Measurements from ENCODE around the gene SMYD3. TPM values are rescaled to one million over a fixed set of nuclear protein-coding genes. Genes with fewer than 3 reads are reported as not detected.

Gene SMYD3
- total and polyA plus RNA-seq, 10 of the 15 experiments (the other 5 are each of a cell fraction or from before 2014, with no cell fraction given) = 18.3 to 54.0 (median 24.8) TPM

DNA sequence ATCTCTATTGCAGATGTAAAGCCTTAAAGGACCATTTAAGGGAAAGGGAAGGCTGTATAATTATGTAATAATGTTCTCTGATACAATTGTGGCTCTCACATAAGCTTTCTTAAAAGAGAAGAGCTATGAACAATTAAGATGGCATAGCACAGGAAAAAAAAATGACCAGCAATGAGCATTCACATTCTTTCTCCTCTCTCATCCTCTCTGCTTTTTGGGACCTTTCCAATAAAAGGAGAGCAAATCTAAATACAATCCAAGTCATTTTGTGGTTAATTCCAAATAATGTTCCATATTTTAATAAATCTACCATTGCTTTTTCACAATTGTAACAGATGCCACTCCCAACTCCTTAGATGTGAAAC, 23.5 kb downstream of the SMYD3 start:
- Histone ChIP-seq H4K20me1 (ENCODE audit: control insufficient read depth, insufficient read depth) (no peaks in the 10 kb centered on the region), H3K9me3 (replicated peaks; ENCODE audit: control insufficient read depth, insufficient read depth, low read length) (no peaks in the 10 kb centered on the region), H3K79me2 (ENCODE audit: control insufficient read depth, insufficient read depth, low read length) (peaks cover 2% of the 10 kb centered on the region), H3K4me3 (no peak overlapping the region), H3K9ac (ENCODE audit: control insufficient read depth, insufficient read depth, low read length) (no peak overlapping the region), H3K27me3 (replicated peaks in 1 of 2; ENCODE audit: control insufficient read depth in 2 of 2, insufficient read depth in 2 of 2, low read length in 1 of 2) (no peaks in the 10 kb centered on the region), H2AFZ (ENCODE audit: control insufficient read depth, low read depth, low read length) (peak overlapping the region; percentile 71; the same call in 1 of the 2 replicates), H3K4me2 (ENCODE audit: control insufficient read depth, insufficient read depth) (peak overlapping the region; percentile 74), H3K27ac (ENCODE audit: control insufficient read depth, insufficient read depth) (no peak overlapping the region), H3K4me1 (ENCODE audit: control insufficient read depth, insufficient read depth, low read length) (peaks cover 13% of the 10 kb centered on the region), H3K36me3 (ENCODE audit: control insufficient read depth in 2 of 2, insufficient read depth in 2 of 2, low read length in 1 of 2) (no peaks in the 10 kb centered on the region)
- ATAC-seq (no peak), FAIRE-seq (no peak), DNase-seq (ENCODE audit: low read depth, low spot score) (no peak)
- TF ChIP-seq, protein P1, sequence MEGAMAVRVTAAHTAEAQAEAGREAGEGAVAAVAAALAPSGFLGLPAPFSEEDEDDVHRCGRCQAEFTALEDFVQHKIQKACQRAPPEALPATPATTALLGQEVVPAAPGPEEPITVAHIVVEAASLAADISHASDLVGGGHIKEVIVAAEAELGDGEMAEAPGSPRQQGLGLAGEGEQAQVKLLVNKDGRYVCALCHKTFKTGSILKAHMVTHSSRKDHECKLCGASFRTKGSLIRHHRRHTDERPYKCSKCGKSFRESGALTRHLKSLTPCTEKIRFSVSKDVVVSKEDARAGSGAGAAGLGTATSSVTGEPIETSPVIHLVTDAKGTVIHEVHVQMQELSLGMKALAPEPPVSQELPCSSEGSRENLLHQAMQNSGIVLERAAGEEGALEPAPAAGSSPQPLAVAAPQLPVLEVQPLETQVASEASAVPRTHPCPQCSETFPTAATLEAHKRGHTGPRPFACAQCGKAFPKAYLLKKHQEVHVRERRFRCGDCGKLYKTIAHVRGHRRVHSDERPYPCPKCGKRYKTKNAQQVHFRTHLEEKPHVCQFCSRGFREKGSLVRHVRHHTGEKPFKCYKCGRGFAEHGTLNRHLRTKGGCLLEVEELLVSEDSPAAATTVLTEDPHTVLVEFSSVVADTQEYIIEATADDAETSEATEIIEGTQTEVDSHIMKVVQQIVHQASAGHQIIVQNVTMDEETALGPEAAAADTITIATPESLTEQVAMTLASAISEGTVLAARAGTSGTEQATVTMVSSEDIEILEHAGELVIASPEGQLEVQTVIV (IDR thresholded peaks at IDR 0.05; ENCODE audit: borderline replicate concordance, partially characterized antibody) = no peak
- TF ChIP-seq, protein P2, sequence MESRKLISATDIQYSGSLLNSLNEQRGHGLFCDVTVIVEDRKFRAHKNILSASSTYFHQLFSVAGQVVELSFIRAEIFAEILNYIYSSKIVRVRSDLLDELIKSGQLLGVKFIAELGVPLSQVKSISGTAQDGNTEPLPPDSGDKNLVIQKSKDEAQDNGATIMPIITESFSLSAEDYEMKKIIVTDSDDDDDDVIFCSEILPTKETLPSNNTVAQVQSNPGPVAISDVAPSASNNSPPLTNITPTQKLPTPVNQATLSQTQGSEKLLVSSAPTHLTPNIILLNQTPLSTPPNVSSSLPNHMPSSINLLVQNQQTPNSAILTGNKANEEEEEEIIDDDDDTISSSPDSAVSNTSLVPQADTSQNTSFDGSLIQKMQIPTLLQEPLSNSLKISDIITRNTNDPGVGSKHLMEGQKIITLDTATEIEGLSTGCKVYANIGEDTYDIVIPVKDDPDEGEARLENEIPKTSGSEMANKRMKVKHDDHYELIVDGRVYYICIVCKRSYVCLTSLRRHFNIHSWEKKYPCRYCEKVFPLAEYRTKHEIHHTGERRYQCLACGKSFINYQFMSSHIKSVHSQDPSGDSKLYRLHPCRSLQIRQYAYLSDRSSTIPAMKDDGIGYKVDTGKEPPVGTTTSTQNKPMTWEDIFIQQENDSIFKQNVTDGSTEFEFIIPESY (IDR thresholded peaks at IDR 0.05) = no peak
- no peak for TF ChIP-seq TARDBP (IDR thresholded peaks at IDR 0.05; ENCODE audit: borderline replicate concordance)
- TF ChIP-seq, protein P3, sequence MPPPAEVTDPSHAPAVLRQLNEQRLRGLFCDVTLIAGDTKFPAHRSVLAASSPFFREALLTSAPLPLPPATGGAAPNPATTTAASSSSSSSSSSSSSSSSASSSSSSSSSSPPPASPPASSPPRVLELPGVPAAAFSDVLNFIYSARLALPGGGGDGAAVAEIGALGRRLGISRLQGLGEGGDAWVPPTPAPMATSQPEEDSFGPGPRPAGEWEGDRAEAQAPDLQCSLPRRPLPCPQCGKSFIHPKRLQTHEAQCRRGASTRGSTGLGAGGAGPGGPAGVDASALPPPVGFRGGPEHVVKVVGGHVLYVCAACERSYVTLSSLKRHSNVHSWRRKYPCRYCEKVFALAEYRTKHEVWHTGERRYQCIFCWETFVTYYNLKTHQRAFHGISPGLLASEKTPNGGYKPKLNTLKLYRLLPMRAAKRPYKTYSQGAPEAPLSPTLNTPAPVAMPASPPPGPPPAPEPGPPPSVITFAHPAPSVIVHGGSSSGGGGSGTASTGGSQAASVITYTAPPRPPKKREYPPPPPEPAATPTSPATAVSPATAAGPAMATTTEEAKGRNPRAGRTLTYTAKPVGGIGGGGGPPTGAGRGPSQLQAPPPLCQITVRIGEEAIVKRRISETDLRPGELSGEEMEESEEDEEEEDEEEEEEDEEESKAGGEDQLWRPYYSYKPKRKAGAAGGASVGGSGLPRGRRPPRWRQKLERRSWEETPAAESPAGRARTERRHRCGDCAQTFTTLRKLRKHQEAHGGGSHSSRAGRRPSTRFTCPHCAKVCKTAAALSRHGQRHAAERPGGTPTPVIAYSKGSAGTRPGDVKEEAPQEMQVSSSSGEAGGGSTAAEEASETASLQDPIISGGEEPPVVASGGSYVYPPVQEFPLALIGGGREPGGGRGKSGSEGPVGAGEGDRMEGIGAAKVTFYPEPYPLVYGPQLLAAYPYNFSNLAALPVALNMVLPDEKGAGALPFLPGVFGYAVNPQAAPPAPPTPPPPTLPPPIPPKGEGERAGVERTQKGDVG (CRISPR knock-in tag; IDR thresholded peaks at IDR 0.05) = no peak
- TF ChIP-seq SUZ12 (IDR thresholded peaks at IDR 0.05; ENCODE audit: unreplicated experiment) = no peak
- TF ChIP-seq, protein P4, sequence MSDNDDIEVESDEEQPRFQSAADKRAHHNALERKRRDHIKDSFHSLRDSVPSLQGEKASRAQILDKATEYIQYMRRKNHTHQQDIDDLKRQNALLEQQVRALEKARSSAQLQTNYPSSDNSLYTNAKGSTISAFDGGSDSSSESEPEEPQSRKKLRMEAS (IDR thresholded peaks at IDR 0.05; ENCODE audit: low read depth, low read length) = no peak
- TF ChIP-seq, protein P5, sequence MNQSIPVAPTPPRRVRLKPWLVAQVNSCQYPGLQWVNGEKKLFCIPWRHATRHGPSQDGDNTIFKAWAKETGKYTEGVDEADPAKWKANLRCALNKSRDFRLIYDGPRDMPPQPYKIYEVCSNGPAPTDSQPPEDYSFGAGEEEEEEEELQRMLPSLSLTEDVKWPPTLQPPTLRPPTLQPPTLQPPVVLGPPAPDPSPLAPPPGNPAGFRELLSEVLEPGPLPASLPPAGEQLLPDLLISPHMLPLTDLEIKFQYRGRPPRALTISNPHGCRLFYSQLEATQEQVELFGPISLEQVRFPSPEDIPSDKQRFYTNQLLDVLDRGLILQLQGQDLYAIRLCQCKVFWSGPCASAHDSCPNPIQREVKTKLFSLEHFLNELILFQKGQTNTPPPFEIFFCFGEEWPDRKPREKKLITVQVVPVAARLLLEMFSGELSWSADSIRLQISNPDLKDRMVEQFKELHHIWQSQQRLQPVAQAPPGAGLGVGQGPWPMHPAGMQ (IDR thresholded peaks at IDR 0.05; ENCODE audit: borderline replicate concordance) = no peak
- no peak for TF ChIP-seq ZZZ3 (IDR thresholded peaks at IDR 0.05; ENCODE audit: control insufficient read depth, insufficient read length, low read depth)
- TF ChIP-seq ZNF384 (IDR thresholded peaks at IDR 0.05; ENCODE audit: borderline replicate concordance, low read depth, low read length) = no peak
- TF ChIP-seq KDM1A (IDR thresholded peaks at IDR 0.05; ENCODE audit: borderline replicate concordance) = no peak
- no peak for TF ChIP-seq CREM (IDR thresholded peaks at IDR 0.05; ENCODE audit: low read depth)
- TF ChIP-seq, protein P6, sequence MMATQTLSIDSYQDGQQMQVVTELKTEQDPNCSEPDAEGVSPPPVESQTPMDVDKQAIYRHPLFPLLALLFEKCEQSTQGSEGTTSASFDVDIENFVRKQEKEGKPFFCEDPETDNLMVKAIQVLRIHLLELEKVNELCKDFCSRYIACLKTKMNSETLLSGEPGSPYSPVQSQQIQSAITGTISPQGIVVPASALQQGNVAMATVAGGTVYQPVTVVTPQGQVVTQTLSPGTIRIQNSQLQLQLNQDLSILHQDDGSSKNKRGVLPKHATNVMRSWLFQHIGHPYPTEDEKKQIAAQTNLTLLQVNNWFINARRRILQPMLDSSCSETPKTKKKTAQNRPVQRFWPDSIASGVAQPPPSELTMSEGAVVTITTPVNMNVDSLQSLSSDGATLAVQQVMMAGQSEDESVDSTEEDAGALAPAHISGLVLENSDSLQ (IDR thresholded peaks at IDR 0.05) = no peak
- no peak for TF ChIP-seq EP300 (IDR thresholded peaks at IDR 0.05; ENCODE audit: borderline replicate concordance in 1 of 2, control insufficient read depth in 1 of 2, low read depth in 2 of 2, low read length in 2 of 2)
- ChIA-PET SMC1A (ENCODE audit: uncharacterized antibody, unreplicated experiment) (interaction anchor here (1.1 to 1.5 kb wide), 4 partner anchors 11 to 41 kb away, joined by 3 to 10 read pairs (median 3); no protein-coding TSS in a partner anchor), RAD21 (ENCODE audit: unreplicated experiment) (interaction anchor here (1.2 kb wide), 1 partner anchor 11 kb away, joined by 4 read pairs; no protein-coding TSS in a partner anchor), CTCF (interaction anchor here (0.8 to 1.8 kb wide), 5 partner anchors 9 to 270 kb away, joined by 3 to 6 read pairs (median 4); no protein-coding TSS in a partner anchor), POLR2A (no interaction called here)
- no TSS peak for BruUV-seq (replicated peaks)
- intact Hi-C loops (cut with micrococcal nuclease; ENCODE audit: unreplicated experiment) (no loop called here), in situ Hi-C loops (cut with MboI) (no loop called here)
